PC-3 (cell line): ENCODE data around the gene C1QL1. TPM values are rescaled to one million over a fixed set of nuclear protein-coding genes. Genes with fewer than 3 reads are reported as not detected.

Experiments
- ATAC-seq: fragments of 200-7000 bp; cut with Tn5 transposase; 2 replicates; pipeline ENCODE4 v1.9.1; 2020; ENCODE audit warnings: mild to moderate bottlenecking, moderate library complexity
- BruUV-seq: library from RNA; stranded (reverse); fragments of 400-500 nt; replicated peaks from 2 replicates; lab custom pipeline; 2021; lab: Mats Ljungman, UMichigan
- CTCF ChIA-PET: fragments of 300-600 bp; sonication (Branson Sonifier 250); formaldehyde crosslinking; loops from one replicate; lab custom pipeline; 2022; ENCODE audit warnings: antibody characterized with exemption; lab: Charles Lee
- POLR2A ChIA-PET: fragments of 300-600 bp; sonication (Branson Sonifier 250); formaldehyde crosslinking; loops from one replicate; lab custom pipeline; 2022; ENCODE audit warnings: antibody characterized with exemption; ENCODE audit not compliant: unreplicated experiment; lab: Charles Lee
- DNase-seq: peaks from one replicate; pipeline ENCODE4 v3.0.0-alpha.2; 2015
- H2AFZ ChIP-seq: fragments of 300-600 bp; sonication (generic); 2 replicates; pipeline ENCODE4 v1.6.0; 2016; ENCODE audit warnings: antibody characterized with exemption, low read length
- H3F3A ChIP-seq: fragments of 300-600 bp; sonication (generic); one replicate; pipeline ENCODE4 v1.6.0; 2017; ENCODE audit warnings: antibody characterized with exemption, low read length, control low read depth, mild to moderate bottlenecking; ENCODE audit not compliant: unreplicated experiment
- H3K27ac ChIP-seq: fragments of 300-600 bp; sonication (generic); 2 replicates; pipeline ENCODE4 v1.5.1; 2016; ENCODE audit warnings: mild to moderate bottlenecking, low read length
- H3K27me3 ChIP-seq: fragments of 300-600 bp; sonication (generic); 2 replicates; pipeline ENCODE4 v1.6.1; 2016; ENCODE audit warnings: low read length, mixed read lengths
- H3K36me3 ChIP-seq: fragments of 300-600 bp; sonication (generic); 2 replicates; pipeline ENCODE4 v1.6.1; 2016; ENCODE audit warnings: low read depth, mixed run types, low read length, mixed read lengths
- H3K4me1 ChIP-seq: fragments of 300-600 bp; sonication (generic); 2 replicates; pipeline ENCODE4 v1.5.1; 2016; ENCODE audit warnings: low read length; ENCODE audit not compliant: insufficient read depth
- H3K4me2 ChIP-seq: fragments of 300-600 bp; sonication (generic); 2 replicates; pipeline ENCODE4 v1.6.0; 2016; ENCODE audit warnings: low read length
- H3K4me3 ChIP-seq: fragments of 300-600 bp; sonication (generic); 2 replicates; pipeline ENCODE4 v1.5.1; 2016; ENCODE audit warnings: mild to moderate bottlenecking, low read length, mixed read lengths
- H3K79me2 ChIP-seq: fragments of 300-600 bp; sonication (generic); 2 replicates; pipeline ENCODE4 v1.6.1; 2017; ENCODE audit warnings: low read length, mixed read lengths
- H3K9ac ChIP-seq: fragments of 300-600 bp; sonication (generic); 2 replicates; pipeline ENCODE4 v1.6.0; 2016; ENCODE audit warnings: mild to moderate bottlenecking, low read length
- H3K9me2 ChIP-seq: fragments of 300-600 bp; sonication (generic); replicated peaks from 2 replicates; pipeline ENCODE4 v1.6.1; 2016; ENCODE audit warnings: mixed run types, low read length, mixed read lengths
- H3K9me3 ChIP-seq: fragments of 300-600 bp; sonication (generic); 2 replicates; pipeline ENCODE4 v1.6.1; 2016; ENCODE audit warnings: low read length, mixed read lengths
- H4K20me1 ChIP-seq: fragments of 300-600 bp; sonication (generic); 2 replicates; pipeline ENCODE4 v1.6.1; 2016; ENCODE audit warnings: low read length, mixed read lengths
- CTCF ChIP-seq: fragments of 300-600 bp; sonication (generic); conservative IDR thresholded peaks from 2 replicates; pipeline ENCODE4 v1.5.1; 2017; ENCODE audit warnings: antibody characterized with exemption, low read depth, mild to moderate bottlenecking, low read length
- EZH2 ChIP-seq: fragments of 300-600 bp; sonication (generic); IDR thresholded peaks from one replicate; pipeline ENCODE4 v1.6.1; 2017; ENCODE audit warnings: antibody characterized with exemption, mild to moderate bottlenecking, low read length; ENCODE audit not compliant: unreplicated experiment
- EZH2phosphoT487 ChIP-seq: fragments of 300-600 bp; sonication (generic); IDR thresholded peaks from 2 replicates; pipeline ENCODE4 v1.6.1; 2018; ENCODE audit warnings: mild to moderate bottlenecking, antibody characterized with exemption, low read length, borderline replicate concordance
- intact Hi-C: fragments of 100-400 bp; cut with micrococcal nuclease; formaldehyde crosslinking; loops from 2 replicates; pipeline ENCODE4 v1.9.0; 2023
- total RNA-seq: library from RNA; depleted of rRNA; stranded (reverse); fragments of >200 nt; gene quantifications from 2 replicates; pipeline ENCODE4 v1.2.3, GENCODE V29; 2014

Gene C1QL1
- total RNA-seq, 1 experiment from 2014 or later = 2.8 TPM

- intact Hi-C loops = no loop called here
- POLR2A ChIA-PET = no interaction called here
- ATAC-seq (no peak), DNase-seq (no peak)
- no peaks in the 10 kb centered on the region for H3K27me3 ChIP-seq
- no TSS peak for BruUV-seq
- peaks cover 7% of the 10 kb centered on the region for H3F3A ChIP-seq
- CTCF ChIA-PET = no interaction called here
- H3K27ac ChIP-seq = no peak overlapping the region
- no peaks in the 10 kb centered on the region for H3K9me3 ChIP-seq
- no peak overlapping the region for H2AFZ ChIP-seq
- no peaks in the 10 kb centered on the region for H4K20me1 ChIP-seq
- H3K79me2 ChIP-seq = no peaks in the 10 kb centered on the region
- no peak for TF ChIP-seq CTCF
- TF ChIP-seq EZH2 = no peak
- no peak for TF ChIP-seq EZH2phosphoT487
- H3K4me3 ChIP-seq = no peak overlapping the region
- H3K9ac ChIP-seq = no peak overlapping the region
- no peaks in the 10 kb centered on the region for H3K9me2 ChIP-seq
- no peak overlapping the region for H3K4me2 ChIP-seq
- H3K36me3 ChIP-seq = peaks cover 54% of the 10 kb centered on the region
- 0 out of 2 replicates have a peak, but pooled peaks cover 3% of the 10 kb centered on the region for H3K4me1 ChIP-seq
Observed at GRCh38 chr17:44925731-44926697, 42.1 kb downstream of the C1QL1 start.

- no peak overlapping the region for H3K27ac ChIP-seq
- H3K27me3 ChIP-seq = no peaks in the 10 kb centered on the region
- no peak for TF ChIP-seq EZH2phosphoT487
- TF ChIP-seq EZH2 = no peak
- TF ChIP-seq CTCF = no peak
- CTCF ChIA-PET = no interaction called here
- POLR2A ChIA-PET = no interaction called here
- no TSS peak for BruUV-seq
- ATAC-seq (peak; percentile 6; the same call in 1 of the 2 replicates), DNase-seq (no peak)
- peaks cover 7% of the 10 kb centered on the region for H3F3A ChIP-seq
- no peaks in the 10 kb centered on the region for H3K9me3 ChIP-seq
- H3K9me2 ChIP-seq = no peaks in the 10 kb centered on the region
- no peak overlapping the region for H3K4me2 ChIP-seq
- H3K9ac ChIP-seq = no peak overlapping the region
- no peak overlapping the region for H2AFZ ChIP-seq
- intact Hi-C loops = loop anchor here (5.0 kb wide), 1 partner anchor 208 kb away; the partner anchor contains the start of gene PLCD3
- H3K36me3 ChIP-seq = peaks cover 35% of the 10 kb centered on the region
- 0 out of 2 replicates have a peak, but pooled peaks cover 3% of the 10 kb centered on the region for H3K4me1 ChIP-seq
- no peak overlapping the region for H3K4me3 ChIP-seq
- H4K20me1 ChIP-seq = no peaks in the 10 kb centered on the region
- H3K79me2 ChIP-seq = no peaks in the 10 kb centered on the region
Observed at GRCh38 chr17:44924107-44924544, 44.0 kb downstream of the C1QL1 start.
